HG03439 (cell line): ENCODE results near the gene B4GALNT4.
"Not testable (repeated sequence)": the region's sequence is repeated elsewhere in the genome, so short reads cannot be mapped to it uniquely, and the experiment has no call there.

ENCODE experiments used
- ATAC-seq: cut with Tn5 transposase; IDR thresholded peaks from one replicate; pipeline ENCODE4 v1.9.1; 2021; ENCODE audit warnings: mild to moderate bottlenecking, moderate library complexity; ENCODE audit not compliant: unreplicated experiment

The B4GALNT4 gene

DNA sequence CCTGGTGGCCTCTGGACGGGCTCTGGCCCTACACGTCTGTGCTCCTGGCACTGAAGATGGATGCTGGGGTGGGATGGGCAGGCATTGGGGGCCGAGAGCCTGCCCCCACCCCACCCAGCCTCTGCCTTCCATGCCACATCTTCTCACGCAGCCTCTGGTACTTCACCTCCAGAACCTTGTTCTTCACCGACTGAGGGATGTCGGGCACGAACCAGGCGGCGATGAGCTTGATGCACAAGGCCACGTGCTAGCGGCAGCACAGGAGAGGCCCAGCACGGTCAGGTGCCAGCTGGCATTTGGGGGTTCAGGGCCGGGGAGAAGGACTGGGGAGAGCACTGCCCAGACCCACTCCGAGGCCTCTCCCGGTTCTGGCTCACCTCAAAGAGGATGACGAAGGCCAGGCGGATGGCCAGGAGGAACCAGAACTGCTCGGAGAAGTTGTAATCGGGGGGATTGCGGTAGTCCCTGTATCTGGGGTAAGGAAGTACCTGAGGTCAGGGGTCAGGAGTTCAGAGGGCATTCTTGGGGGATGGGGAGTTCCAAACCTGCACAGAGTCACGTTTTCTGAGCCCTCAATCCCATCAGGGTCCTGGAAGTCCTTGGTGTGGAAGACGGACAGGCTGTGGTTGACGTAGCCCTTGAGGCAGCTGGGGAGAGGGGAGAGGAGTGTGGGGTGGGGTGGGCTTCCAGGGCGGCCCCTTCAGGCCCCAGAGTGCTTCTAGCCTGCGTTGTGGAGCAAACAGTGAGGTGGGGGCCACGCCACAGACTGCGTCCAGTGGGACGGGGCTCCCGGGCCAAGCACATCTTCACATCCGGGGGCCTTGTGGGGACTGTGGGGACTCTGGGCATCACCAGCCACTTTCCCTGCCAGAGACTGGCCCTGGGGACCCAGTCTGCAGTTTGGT is 49.3 kb downstream of the B4GALNT4 start:
- ATAC-seq, result no peak

DNA sequence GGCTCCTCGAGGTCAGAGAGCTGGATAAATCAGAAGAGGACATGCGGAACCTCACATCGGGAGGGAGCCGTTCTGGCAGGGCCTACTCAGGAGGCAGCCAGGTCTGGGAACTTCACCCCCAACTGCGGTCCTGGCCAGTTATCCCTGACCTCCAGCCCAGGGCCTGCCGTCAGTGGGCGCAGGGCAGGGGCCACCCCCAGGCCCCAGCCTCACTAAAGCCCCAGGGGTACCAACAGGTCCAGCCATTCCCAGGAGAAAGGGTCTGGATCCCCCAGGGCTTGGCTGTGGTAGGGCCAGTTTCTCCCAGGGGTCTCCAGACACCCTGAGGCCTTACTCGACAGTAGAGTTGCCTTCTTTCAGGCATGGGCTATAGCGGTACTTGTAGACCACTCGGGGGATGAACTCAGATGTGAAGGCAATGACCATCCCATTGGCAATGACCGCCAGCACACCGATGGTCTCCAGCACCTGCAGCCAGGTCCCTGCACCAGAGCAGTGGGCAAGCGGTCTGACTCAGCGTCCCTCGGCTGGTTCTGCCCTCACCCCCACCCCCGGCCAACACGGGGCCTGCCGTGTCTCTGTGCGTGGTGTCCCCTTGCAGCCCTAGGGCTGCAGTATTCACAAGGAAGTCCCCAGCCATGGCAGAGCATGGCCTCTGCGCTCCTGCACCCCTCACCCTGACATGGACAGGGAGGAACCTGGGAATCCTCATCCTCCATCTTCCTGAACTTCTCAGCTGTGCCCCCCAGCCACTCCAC is 50.1 kb downstream of the B4GALNT4 start:
- no peak for ATAC-seq

DNA sequence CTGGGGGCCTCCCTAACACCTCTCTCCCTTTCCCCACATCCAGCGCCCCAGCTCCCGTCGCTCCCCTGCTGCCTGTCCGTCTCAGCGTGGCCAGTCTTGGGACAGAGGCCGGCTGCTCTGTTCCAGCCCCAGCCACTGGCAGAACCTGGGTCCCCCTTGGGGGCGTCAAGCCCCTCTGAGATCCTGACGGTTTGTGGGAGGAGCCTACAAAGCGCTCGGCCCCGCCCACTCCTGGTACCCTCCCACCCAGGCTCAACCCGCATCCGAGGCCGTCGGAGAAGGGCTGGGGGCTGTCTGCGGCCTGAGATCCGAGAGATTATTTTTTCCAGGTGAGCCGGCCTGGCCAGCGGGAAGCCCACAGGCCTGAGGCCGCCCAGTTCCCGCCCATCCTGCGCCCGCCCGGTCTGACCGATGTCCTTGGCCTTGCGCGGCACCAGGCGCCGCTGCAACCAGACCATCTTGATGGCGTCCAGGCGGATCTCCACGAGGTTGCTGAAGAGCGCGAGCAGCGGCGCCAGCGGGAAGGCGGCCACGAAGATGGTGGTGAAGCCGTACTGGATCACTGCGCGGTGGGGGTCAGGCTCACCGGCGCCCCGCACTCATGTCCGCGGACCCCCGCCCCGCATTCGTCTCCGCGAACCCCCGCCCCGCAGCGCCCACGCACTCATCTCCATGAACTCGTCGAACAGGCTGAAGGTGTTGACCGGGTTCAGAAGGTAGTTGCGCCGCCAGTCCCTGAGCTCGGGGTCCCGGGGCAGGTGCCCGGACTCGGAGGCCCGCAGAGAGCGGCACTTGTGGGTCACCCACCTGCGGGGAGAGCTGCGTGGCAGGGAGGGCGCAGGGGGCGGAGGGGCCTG is 51.0 kb downstream of the B4GALNT4 start:
- no peak for ATAC-seq

DNA sequence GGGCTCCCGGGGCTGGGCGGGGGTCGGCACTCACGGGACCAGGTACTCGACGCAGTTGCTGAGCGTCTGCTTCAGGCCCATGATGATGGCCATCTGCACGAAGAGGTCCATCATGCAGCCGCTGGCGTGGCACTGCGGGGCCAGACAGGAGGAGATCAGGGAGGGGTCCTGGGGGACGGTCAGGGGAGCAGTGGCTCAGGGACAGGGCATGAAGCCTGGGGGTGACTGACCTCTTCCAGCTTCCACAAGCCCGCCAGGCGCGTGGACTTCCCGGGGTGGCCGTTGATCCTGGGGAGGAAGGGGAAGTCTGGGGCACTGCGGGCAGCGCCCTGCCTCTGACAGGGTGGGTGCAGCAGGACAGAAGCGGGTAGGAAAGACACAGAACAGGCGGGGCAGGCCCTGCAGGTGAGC is 51.6 kb downstream of the B4GALNT4 start:
- no peak for ATAC-seq

DNA sequence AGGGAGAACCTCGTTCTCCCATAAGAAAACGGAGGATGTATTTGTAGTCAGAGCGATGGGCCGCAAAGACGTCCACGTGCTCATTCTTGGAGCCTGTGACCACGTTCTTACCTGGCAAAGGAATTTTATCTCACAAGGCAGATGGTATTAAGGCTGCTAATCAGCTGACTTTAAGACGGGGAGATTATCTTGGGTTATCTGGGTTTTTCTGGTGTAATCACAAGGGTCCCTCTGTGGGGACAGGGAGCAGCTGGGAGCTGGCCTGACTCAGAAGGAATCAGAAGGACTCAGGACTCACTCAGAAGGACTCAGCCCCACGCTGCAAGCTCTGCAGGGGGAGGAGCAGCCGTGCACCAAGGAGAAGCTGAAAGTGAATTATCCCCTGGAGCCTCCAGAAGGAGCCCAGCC is 53.0 kb downstream of the B4GALNT4 start:
- no peak for ATAC-seq

DNA sequence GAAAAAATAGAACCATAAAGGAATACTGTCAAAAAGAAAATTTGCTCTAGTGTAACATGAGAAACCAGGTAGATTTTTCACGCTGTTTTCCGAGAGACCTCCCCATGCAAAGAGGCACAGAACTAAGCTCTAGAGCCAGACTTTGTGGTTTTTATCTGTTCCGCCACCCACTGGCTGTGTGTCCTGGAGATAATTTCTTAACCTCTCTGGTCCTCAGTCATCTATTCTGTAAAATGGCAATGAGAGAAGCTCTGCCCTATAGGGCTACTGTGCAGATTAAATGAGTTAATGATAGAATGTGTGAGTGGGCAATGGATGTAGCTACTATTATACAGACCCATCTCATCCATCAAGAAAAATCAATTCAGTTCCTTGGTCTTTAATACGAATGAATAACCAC is 54.9 kb downstream of the B4GALNT4 start:
- ATAC-seq, result no peak

DNA sequence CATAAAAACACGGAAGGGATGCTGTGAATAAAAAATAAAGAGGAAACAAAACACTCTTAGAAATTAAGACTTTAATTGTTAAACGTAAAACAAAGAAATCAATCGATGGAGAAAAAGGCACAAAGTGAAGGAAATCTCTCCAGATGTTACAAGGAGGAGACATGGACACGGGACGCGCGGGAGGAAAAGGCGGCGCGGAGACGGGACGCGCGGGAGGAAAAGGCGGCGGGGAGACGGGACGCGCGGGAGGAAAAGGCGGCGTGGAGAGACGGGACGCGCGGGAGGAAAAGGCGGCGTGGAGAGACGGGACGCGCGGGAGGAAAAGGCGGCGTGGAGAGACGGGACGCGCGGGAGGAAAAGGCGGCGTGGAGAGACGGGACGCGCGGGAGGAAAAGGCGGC is 55.5 kb downstream of the B4GALNT4 start:
- ATAC-seq, result not testable (repeated sequence)

DNA sequence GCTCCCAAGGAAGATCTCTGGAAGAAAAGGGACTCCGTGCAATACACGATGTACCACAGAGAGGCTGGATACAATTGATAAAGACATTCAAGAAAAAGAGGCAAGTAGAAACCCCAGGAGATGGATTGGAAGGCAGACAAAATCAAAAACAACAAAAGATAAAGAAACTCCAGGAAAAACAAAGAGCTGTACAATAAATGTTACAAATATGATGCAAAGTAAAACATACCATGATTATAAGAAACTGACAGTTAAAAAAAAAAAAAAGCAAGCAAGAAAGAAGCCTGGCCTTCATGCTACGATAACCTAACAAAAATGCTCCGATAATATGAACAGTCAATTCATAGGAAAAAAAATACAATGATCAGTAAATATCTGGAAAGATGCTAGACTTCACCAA is 56.0 kb downstream of the B4GALNT4 start:
- no peak for ATAC-seq

DNA sequence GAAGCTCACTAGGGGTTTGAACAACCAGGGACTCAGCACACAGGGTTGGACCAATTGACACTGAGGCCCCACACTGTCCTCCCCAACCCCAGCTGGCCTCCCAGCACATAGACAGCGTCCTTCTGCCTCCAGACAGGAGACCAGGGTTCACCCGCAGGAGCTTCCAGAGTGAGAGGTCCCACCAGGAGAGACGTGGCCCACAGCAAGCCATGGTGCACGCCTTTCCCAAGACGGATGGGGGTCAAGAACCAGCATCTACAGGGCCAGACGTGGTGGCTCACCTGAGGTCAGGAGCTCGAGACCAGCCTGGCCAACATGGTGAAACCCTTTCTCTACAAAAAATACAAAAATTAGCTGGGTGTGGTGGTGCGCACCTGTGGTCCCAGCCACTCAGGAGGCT is 57.6 kb downstream of the B4GALNT4 start:
- ATAC-seq, result no peak

DNA sequence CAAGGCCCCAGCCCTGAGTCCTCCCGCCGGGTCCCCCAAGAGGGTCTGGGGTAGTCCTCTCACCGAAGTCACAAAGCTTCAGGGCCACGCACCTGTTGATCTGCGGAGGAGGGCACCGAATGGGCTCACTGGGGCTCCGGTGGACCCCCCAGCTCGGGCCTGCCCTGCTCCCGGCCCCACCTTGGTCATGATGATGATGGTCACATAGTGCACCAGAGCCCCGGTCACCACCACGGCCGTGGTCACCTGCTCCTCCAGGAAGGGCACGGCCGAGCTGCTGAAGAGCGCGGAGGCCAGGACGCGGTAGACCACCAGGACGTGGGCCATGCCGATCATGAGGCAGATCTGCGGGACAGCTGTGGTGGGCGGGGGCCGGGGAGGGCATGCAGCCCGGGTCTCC is 59.0 kb downstream of the B4GALNT4 start:
- ATAC-seq, result no peak

DNA sequence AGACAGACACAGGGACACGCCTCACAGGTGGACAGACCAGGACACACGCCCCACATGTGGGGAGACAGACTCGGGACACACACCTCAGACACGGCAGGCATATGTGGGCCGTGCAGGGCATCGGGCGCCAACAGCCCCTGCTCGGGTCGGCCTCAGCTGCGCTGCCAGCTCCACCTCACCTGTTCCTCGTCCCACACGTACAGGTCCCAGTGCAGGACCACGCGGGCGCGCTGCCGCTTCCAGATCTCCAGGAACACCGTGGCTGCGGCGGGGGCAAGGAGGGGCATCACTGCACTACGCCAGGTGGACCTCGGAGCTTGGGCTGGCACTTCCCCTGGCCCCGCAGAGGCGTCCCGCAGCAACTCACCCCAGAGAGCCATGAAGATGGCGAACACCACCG is 60.1 kb downstream of the B4GALNT4 start:
- ATAC-seq, result no peak

DNA sequence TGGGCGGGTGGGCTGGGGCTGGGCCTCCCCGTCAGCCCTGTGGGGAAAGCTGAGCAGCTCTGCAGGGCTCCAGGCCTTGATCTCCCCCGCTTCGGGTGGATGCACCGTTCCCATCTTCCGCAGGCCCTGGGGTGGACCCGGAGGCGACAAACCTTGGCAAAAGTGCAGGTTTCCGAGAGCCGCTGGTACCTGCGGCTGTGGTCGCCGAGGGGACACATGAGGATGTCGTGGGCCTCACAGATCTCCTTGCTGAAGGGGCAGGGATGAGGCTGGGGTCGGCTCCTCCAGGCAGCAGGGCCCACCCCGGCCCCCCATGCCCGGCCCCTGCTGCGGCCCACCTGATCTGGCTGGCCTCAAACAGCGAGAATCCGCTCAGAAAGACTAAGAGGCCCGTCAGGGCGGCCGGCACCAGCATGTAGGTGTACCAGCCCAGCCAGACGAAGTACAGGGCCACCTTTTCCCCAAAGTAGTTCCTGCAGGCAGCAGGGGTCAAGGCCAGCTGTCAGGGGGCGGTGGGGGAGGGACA is 60.7 kb downstream of the B4GALNT4 start:
- ATAC-seq, result no peak
